Stimulated activated naive B cell treated with anti-CD40 and anti-IgM and Interleukin-4, amounts not matched to agents 10 μg/mL and 1 μg/mL and 100 μg/mL, for 72 hours (primary cell): ENCODE measurements around the gene USH2A.

Experiments used
- ATAC-seq, 2 donors: fragments of 150-1000 bp; cut with Tn5 transposase; replicated peaks; 2 replicates each; pipeline ENCODE4 v1.10.0; 2021; ENCODE audit warnings: moderate library complexity in 1 of 2
- DNase-seq: peaks from one replicate; pipeline ENCODE4 v3.0.0; 2021
- H3K27ac Mint-ChIP-seq: one replicate; pipeline ENCODE4 v1.8.0; 2022; ENCODE audit warnings: mild to moderate bottlenecking, mixed read lengths
- H3K27me3 Mint-ChIP-seq, 2 donors: one replicate each; pipeline ENCODE4 v1.8.0; 2022; ENCODE audit warnings: mixed read lengths in 2 of 2
- H3K36me3 Mint-ChIP-seq, 2 donors: one replicate each; pipeline ENCODE4 v1.8.0; 2022; ENCODE audit warnings: mixed read lengths in 2 of 2, mild to moderate bottlenecking in 1 of 2
- H3K4me1 Mint-ChIP-seq, 2 donors: one replicate each; pipeline ENCODE4 v1.8.0; 2022; ENCODE audit warnings: mixed read lengths in 2 of 2, mild to moderate bottlenecking in 1 of 2
- H3K4me3 Mint-ChIP-seq, 2 donors: one replicate each; pipeline ENCODE4 v1.8.0; 2022; ENCODE audit warnings: mild to moderate bottlenecking in 2 of 2, mixed read lengths in 2 of 2, moderate library complexity in 1 of 2
- H3K9me3 Mint-ChIP-seq, 2 donors: one replicate each; pipeline ENCODE4 v1.8.0; 2022; ENCODE audit warnings: mixed read lengths in 2 of 2, mild to moderate bottlenecking in 1 of 2

Gene USH2A

GRCh38 chr1:215677112-215677511 is 746.1 kb downstream of the USH2A start:
- DNase-seq (no peak), ATAC-seq (no peak)
- no peaks in the 10 kb centered on the region for H3K4me1 Mint-ChIP-seq
- no peak overlapping the region for H3K27ac Mint-ChIP-seq
- H3K36me3 Mint-ChIP-seq: no peaks in the 10 kb centered on the region
- no peaks in the 10 kb centered on the region for H3K9me3 Mint-ChIP-seq
- H3K27me3 Mint-ChIP-seq: no peaks in the 10 kb centered on the region
- H3K4me3 Mint-ChIP-seq: no peak overlapping the region

DNA sequence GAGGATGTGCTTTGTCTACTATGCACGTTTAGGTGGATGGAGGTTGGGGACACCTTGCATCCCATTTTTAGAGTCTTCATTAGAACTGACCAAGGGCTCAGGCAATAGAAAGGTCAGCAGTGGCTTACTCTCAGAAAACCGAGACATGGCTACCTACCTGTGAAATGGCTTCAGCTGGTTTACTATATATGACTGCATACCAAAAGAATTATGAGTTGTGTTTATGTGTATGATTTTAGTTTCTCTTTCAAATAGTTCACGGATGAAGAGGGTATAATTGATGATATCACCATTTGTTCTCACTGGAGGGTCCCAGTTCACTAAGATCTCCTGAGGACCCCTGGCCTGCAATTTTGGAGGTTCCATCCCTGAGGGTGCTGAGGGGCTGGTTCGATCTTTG is 749.3 kb downstream of the USH2A start:
- Mint-ChIP-seq H3K4me3 (no peak overlapping the region), H3K27me3 (no peaks in the 10 kb centered on the region), H3K4me1 (no peaks in the 10 kb centered on the region), H3K27ac (no peak overlapping the region), H3K36me3 (no peaks in the 10 kb centered on the region), H3K9me3 (no peaks in the 10 kb centered on the region)
- no peak for DNase-seq
- no peak for ATAC-seq

DNA sequence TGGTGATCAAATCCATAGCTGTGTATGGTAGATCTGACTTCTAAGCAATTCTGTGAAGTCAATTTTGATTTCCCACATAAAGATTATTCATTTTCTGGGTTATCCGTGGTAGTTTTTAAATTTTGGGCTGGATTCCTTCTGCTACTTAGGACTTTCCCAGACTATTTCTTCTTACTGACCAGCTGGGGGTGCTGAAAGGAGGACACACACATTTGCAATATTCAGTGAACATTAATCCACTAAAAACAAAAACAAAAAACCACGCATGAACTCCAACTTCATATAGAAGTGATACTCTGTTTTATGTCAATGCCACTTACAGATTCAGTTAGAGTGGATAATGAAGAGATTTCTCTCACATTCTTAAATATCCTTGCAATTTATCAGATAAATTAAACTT is 750.8 kb downstream of the USH2A start:
- H3K27ac Mint-ChIP-seq: no peak overlapping the region
- H3K4me1 Mint-ChIP-seq: no peaks in the 10 kb centered on the region
- no peaks in the 10 kb centered on the region for H3K27me3 Mint-ChIP-seq
- no peak for ATAC-seq
- no peaks in the 10 kb centered on the region for H3K9me3 Mint-ChIP-seq
- no peaks in the 10 kb centered on the region for H3K36me3 Mint-ChIP-seq
- H3K4me3 Mint-ChIP-seq: no peak overlapping the region
- DNase-seq: no peak

DNA sequence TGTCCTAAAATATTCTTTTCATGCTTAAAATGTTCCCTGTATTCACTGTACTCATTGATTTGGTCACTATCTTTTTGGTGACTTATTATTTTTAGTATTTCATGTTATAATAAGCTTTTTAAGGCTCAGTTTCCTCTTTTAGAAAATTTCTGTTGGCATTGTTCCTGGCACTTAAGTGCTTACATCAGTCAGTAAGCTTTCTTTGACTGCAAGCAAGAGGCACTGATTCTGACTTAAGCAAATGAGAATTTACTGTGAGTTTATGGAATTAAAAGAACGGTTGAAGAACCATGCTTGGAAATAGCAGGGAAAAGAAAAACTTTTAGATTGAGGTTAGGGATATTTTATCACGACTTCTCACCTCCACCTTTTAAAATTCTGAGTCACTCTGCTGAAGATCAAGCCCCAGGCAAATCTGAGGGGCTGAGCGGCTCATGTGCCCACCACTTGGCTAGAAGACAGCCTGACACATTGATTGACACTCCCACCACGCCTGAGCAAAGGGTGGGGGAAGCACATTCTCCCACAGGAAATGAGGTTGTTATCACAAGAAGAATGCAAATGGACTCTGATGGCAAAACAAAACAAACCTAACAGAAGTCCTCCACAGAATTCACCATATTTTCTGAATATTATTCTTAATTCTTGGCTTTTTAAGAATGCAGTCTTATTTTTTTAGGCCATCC is 753.3 kb downstream of the USH2A start:
- H3K4me3 Mint-ChIP-seq: no peak overlapping the region
- ATAC-seq (no peak), DNase-seq (no peak)
- no peaks in the 10 kb centered on the region for H3K27me3 Mint-ChIP-seq
- no peaks in the 10 kb centered on the region for H3K4me1 Mint-ChIP-seq
- no peaks in the 10 kb centered on the region for H3K36me3 Mint-ChIP-seq
- no peaks in the 10 kb centered on the region for H3K9me3 Mint-ChIP-seq
- H3K27ac Mint-ChIP-seq: no peak overlapping the region

GRCh38 chr1:215667761-215668160 is 755.5 kb downstream of the USH2A start:
- no peaks in the 10 kb centered on the region for H3K4me1 Mint-ChIP-seq
- no peaks in the 10 kb centered on the region for H3K9me3 Mint-ChIP-seq
- no peaks in the 10 kb centered on the region for H3K36me3 Mint-ChIP-seq
- H3K4me3 Mint-ChIP-seq: no peak overlapping the region
- ATAC-seq: no peak
- H3K27me3 Mint-ChIP-seq: no peaks in the 10 kb centered on the region
- DNase-seq: no peak
- H3K27ac Mint-ChIP-seq: no peak overlapping the region

DNA sequence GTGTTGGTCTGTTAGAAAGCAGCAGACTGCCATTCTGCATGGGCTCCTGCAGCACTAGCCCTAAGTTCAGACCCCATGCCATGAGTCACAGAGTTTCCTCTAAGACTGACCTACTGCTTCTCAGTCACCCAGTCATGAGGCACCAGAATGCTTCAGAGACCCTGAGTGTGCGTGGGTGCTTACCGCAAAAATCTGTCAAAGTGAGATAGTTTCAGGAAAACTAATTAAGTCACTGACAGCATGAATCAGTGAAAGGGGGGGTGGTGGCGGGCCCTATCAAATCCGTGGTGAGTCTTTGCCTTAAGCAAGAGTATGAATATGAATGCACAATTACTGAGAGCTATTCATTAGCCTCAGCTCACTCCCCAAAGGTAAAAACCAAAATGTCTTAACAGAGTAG is 758.0 kb downstream of the USH2A start:
- no peak overlapping the region for H3K27ac Mint-ChIP-seq
- no peak for ATAC-seq
- DNase-seq: no peak

DNA sequence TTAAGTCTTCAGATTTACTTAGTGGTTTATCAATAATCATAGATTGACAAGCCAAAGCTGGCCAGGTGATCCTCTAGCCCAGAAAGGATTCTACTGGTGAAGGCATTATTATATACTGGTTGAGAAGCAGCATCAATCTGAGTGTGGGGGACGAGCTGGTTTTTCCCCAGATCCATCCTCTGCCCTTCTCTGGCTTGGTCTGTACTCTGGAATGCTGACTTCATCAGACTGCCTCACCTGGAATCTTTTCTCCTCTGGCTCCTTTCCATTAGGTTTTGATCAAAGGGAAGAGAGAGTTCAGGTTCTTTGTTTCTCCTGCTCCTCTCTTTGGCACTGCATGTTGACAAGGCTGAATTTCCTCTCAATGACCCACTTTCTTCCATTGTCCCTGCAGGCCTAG is 762.2 kb downstream of the USH2A start:
- Mint-ChIP-seq H3K4me1 (no peaks in the 10 kb centered on the region), H3K27ac (no peak overlapping the region), H3K9me3 (no peaks in the 10 kb centered on the region), H3K4me3 (no peak overlapping the region), H3K27me3 (no peaks in the 10 kb centered on the region), H3K36me3 (no peaks in the 10 kb centered on the region)
- ATAC-seq: no peak
- DNase-seq: no peak

More for the DNA sequence above, 758.0 kb downstream of the USH2A start:
- Mint-ChIP-seq H3K4me3 (no peak overlapping the region), H3K9me3 (no peaks in the 10 kb centered on the region), H3K4me1 (no peaks in the 10 kb centered on the region), H3K36me3 (no peaks in the 10 kb centered on the region), H3K27me3 (no peaks in the 10 kb centered on the region)

- Mint-ChIP-seq H3K4me3 (no peak overlapping the region), H3K27ac (no peak overlapping the region), H3K4me1 (no peaks in the 10 kb centered on the region), H3K36me3 (no peaks in the 10 kb centered on the region), H3K9me3 (no peaks in the 10 kb centered on the region), H3K27me3 (no peaks in the 10 kb centered on the region)
- ATAC-seq (no peak), DNase-seq (no peak)
These were observed 763.0 kb downstream of the USH2A start for GRCh38 chr1:215660259-215660658.

- Mint-ChIP-seq H3K27me3 (no peaks in the 10 kb centered on the region), H3K27ac (no peak overlapping the region), H3K36me3 (no peaks in the 10 kb centered on the region), H3K4me3 (no peak overlapping the region), H3K9me3 (no peaks in the 10 kb centered on the region), H3K4me1 (no peaks in the 10 kb centered on the region)
- DNase-seq: no peak
- no peak for ATAC-seq
These were observed 766.2 kb downstream of the USH2A start for GRCh38 chr1:215657047-215657446.

DNA sequence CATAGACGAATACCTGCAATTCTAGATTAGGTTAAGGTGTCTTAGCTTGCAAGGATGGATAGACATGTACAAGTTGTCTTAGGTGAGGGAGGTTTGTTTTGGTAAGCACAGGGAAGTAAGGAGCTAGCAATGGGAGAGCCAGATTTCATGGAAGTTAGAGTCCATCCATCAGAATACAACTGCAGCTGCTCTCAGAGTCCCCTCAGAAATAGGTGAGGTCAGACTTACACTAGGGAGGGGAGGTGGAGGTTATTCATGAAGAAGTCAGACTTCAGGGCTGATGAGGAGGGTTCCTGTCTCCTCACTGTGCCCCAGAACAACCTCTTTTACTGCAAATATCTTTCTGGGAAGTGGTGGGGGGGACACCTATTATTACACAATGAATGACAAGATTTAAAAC is 770.9 kb downstream of the USH2A start:
- ATAC-seq: no peak
- no peak overlapping the region for H3K4me3 Mint-ChIP-seq
- DNase-seq: no peak
- no peaks in the 10 kb centered on the region for H3K4me1 Mint-ChIP-seq
- H3K27ac Mint-ChIP-seq: no peak overlapping the region
- H3K9me3 Mint-ChIP-seq: no peaks in the 10 kb centered on the region
- peaks cover 3 to 9% of the 10 kb centered on the region in 2 donors for H3K27me3 Mint-ChIP-seq
- no peaks in the 10 kb centered on the region for H3K36me3 Mint-ChIP-seq

DNA sequence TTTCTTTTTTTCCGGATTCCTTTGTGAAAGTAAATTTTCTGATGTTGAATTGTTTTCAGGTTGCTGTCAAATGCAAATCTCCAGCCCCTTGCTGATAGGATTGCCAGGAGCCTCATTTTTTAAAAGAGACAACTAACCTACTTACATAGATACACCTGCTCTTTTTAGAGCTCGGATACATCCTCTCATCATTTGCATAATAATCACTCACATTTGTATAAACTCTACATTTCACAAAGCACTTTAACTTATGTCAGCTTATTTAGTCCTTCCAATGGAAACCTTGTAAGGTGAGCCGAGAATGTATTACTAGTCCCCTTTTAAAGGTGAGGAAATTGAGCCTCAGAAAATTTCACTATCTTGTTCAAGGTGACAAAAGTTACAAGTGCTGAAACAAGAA is 771.4 kb downstream of the USH2A start:
- Mint-ChIP-seq H3K9me3 (no peaks in the 10 kb centered on the region), H3K27ac (no peak overlapping the region), H3K36me3 (no peaks in the 10 kb centered on the region), H3K27me3 (peaks cover 3 to 9% of the 10 kb centered on the region in 2 donors), H3K4me3 (no peak overlapping the region), H3K4me1 (no peaks in the 10 kb centered on the region)
- DNase-seq: no peak
- ATAC-seq: no peak

GRCh38 chr1:215650446-215651149 is 772.6 kb downstream of the USH2A start:
- no peaks in the 10 kb centered on the region for H3K4me1 Mint-ChIP-seq
- H3K36me3 Mint-ChIP-seq: no peaks in the 10 kb centered on the region
- ATAC-seq: no peak
- peaks cover 3 to 9% of the 10 kb centered on the region in 2 donors for H3K27me3 Mint-ChIP-seq
- no peak overlapping the region for H3K4me3 Mint-ChIP-seq
- no peak for DNase-seq
- H3K27ac Mint-ChIP-seq: no peak overlapping the region
- H3K9me3 Mint-ChIP-seq: no peaks in the 10 kb centered on the region

DNA sequence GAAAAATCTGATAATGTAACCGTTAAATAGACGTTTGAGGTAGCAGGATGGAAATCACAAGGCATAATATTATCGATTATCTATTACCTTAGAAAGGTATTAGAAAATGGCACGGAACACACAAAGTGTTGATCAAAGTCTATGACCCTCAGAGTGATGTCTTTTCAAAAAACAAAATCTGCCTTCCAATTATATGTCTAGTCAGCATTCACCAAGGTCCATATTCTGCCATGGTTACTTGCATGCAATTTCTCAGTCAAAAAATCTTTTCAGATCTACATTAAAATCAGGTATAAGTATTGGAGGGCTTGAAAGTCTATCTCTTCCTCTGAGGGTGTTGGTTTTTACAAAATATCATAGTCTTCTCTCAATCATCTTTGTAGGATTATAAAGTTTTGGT is 774.3 kb downstream of the USH2A start:
- no peaks in the 10 kb centered on the region for H3K36me3 Mint-ChIP-seq
- DNase-seq (no peak), ATAC-seq (no peak)
- no peaks in the 10 kb centered on the region for H3K9me3 Mint-ChIP-seq
- no peaks in the 10 kb centered on the region for H3K4me1 Mint-ChIP-seq
- no peak overlapping the region for H3K4me3 Mint-ChIP-seq
- H3K27me3 Mint-ChIP-seq: peaks cover 3 to 9% of the 10 kb centered on the region in 2 donors
- no peak overlapping the region for H3K27ac Mint-ChIP-seq

DNA sequence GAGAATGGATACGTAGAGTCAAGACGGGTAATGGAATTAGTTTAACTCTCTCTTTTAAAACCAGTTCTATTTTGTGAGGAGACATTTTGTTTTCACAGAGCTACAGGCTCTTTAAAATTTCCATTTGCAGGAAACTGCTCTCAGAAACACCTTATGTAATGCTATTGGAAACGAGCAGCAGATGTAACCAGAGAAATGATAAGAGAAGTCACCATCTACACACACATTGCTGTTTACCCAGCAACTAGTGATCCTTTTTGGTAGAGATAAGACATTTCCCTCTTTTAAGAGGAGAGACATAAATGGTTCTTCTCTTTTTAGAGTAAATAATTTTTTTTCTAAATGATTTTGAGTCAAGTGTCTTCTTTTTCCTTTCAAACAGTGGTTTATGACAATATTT is 775.5 kb downstream of the USH2A start:
- ATAC-seq: no peak

DNA sequence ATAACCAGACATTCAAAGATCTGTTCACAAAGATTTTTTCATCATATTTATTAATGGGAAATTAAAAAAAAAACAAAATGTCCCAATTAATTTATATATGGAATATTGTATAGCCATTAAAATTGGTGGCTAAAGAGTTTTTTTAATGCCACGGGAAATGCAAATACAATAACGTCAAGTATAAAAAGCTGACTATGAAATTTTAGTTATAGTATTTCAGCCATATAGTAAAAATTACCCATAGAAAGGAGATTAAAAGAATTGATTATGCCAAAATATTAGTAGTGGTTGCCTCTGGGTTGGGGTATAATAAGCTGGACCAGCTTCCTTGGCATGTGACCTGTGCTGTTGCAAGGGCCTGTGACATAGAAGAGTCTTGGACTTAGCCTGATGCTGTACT is 777.4 kb downstream of the USH2A start:
- no peak for ATAC-seq
- DNase-seq: no peak
- Mint-ChIP-seq H3K36me3 (no peaks in the 10 kb centered on the region), H3K4me3 (no peak overlapping the region), H3K9me3 (no peaks in the 10 kb centered on the region), H3K27ac (no peak overlapping the region), H3K27me3 (peaks cover 3 to 9% of the 10 kb centered on the region in 2 donors), H3K4me1 (no peaks in the 10 kb centered on the region)

More for the DNA sequence above, 775.5 kb downstream of the USH2A start:
- no peaks in the 10 kb centered on the region for H3K36me3 Mint-ChIP-seq
- H3K4me3 Mint-ChIP-seq: no peak overlapping the region
- peaks cover 3 to 9% of the 10 kb centered on the region in 2 donors for H3K27me3 Mint-ChIP-seq
- no peaks in the 10 kb centered on the region for H3K9me3 Mint-ChIP-seq
- no peak for DNase-seq
- no peak overlapping the region for H3K27ac Mint-ChIP-seq
- no peaks in the 10 kb centered on the region for H3K4me1 Mint-ChIP-seq
